Islet precursor cell (in vitro differentiated cells): ENCODE measurements around the gene KLHL3.

Experiments used
- DNase-seq: peaks from one replicate; pipeline ENCODE4 v3.0.0-alpha.2; 2018

The KLHL3 gene

DNA sequence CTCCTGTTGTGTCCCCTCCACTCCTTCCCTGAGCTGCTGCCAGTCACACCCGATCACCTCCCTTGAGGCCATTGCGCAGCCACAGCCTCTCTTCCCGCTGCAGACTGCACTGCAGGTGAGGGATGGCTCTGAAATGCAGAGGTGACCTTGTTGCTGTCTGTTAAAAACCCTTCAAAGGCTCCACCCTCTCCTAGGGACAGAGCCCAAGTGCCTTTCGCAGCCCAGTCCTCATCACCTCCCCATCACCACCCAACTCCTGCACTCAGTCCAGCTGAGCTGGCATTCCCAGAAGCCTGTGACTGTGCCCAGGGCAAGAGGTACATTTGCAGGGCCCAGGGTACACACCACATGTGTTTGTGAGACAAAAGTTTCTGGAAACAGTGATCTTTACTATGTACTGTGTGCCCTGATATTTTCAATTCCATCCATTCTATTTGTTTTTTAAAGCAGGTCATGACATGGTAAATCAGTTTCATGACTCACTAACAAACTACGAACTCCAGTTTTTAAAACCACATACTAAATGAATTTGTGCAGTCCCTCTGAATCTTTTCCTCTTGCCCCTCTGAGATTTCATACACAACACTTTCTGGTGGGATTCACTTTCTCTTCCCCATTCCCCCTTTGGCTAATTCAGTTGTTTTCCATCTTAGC, 163.7 kb downstream of the KLHL3 start:
- no peak for DNase-seq

DNA sequence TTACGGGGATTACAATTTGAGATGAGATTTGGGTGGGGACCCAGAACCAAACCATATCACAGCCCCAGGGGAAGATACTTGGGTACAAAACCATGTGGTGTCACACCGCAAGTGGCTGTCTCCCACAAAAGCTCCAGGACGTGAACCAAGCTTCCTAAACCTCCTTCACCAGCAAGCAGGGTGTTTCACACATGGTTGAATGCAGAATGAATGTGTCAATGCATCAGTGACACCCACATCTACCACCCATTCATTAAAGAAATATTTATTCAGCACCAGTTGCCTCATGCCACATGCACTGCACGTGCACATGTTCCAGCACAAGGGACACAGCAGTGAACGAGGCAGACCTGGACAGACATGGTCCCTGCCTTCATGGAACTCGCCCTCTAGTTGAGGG, 165.8 kb downstream of the KLHL3 start:
- DNase-seq = no peak
